Stomach (tissue), 4 donors: ENCODE measurements around the gene RAB31.

Experiments used
- CTCF ChIP-seq, 7 experiments: fragments of 450-650 bp in 4 of 7; fragments of 200-600 bp in 3 of 7; sonication (generic) in 3 of 7; IDR thresholded peaks; one replicate each; pipeline ENCODE4 v1.5.1; 2016 to 2019; ENCODE audit warnings: antibody characterized with exemption in 7 of 7, control low read depth in 2 of 7, mild to moderate bottlenecking in 1 of 7
- EP300 ChIP-seq: sonication (generic); formaldehyde crosslinking; IDR thresholded peaks from one replicate; pipeline ENCODE4 v1.6.1; 2017; ENCODE audit warnings: antibody characterized with exemption
- POLR2A ChIP-seq, 4 donors: fragments of 450-650 bp; IDR thresholded peaks; one replicate each; pipeline ENCODE4 v1.6.1; 2016; ENCODE audit warnings: antibody characterized with exemption in 4 of 4, control low read depth in 2 of 4, mild to moderate bottlenecking in 1 of 4, moderate library complexity in 1 of 4
- POLR2AphosphoS5 ChIP-seq, 3 donors: sonication (generic); formaldehyde crosslinking; IDR thresholded peaks; one replicate each; pipeline ENCODE4 v1.6.1; 2016; ENCODE audit warnings: antibody characterized with exemption in 3 of 3

DNA sequence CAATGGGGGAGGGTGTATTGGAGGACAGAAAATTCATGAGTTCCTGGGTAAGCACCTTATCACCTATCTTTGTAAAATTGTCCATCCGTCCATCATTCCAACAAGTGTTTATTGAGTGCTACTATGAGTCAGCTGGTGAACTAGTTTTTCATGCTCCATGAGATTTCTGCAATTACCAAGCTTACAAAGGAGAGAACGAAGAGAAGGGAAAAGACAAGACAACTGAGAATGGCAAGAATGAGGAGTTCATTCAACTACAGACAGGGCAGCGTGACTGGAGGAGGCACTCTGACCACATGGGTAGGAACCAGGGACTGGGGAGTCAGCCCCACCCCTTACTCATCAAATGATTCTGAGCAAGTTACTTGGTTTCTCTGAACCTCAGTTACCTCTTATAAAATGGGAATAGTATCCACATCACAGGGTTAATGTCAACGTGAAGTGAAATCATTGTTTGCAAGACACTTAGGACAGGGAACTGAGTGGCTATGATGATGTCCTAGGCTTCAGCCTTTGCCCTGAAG lies 159.0 kb downstream of the RAB31 start:
- TF ChIP-seq POLR2A (IDR thresholded peaks at IDR 0.05) (no peak), POLR2AphosphoS5 (IDR thresholded peaks at IDR 0.05) (no peak), CTCF (IDR thresholded peaks at IDR 0.05) (no peak), EP300 (no peak)
